GM12878 (cell line): ENCODE results near the gene UBE3B. TPM values are rescaled to one million over a fixed set of nuclear protein-coding genes. Genes with fewer than 3 reads are reported as not detected.

Experiments used
- ATF7 ChIP-seq: fragments of 450-650 bp; IDR thresholded peaks from 2 replicates; pipeline ENCODE4 v1.6.1; 2016; ENCODE audit warnings: low read depth, mild to moderate bottlenecking
- BACH1 ChIP-seq: fragments of 450-650 bp; IDR thresholded peaks from 2 replicates; pipeline ENCODE4 v1.6.1; 2017; ENCODE audit warnings: mild to moderate bottlenecking, borderline replicate concordance
- CREB1 ChIP-seq: IDR thresholded peaks from 2 replicates; pipeline ENCODE4 v1.6.1; 2012; ENCODE audit warnings: low read depth, mild to moderate bottlenecking, inconsistent platforms
- CTCF ChIP-seq, 3 experiments: IDR thresholded peaks in 2 of 3; conservative IDR thresholded peaks in 1 of 3; 2 replicates each; pipeline ENCODE4 v1.5.1; 2011; ENCODE audit warnings: low read depth in 3 of 3, low read length in 3 of 3, mild to moderate bottlenecking in 3 of 3, control low read depth in 2 of 3, moderate library complexity in 2 of 3, inconsistent platforms in 1 of 3, mixed read lengths in 1 of 3; ENCODE audit not compliant: control insufficient read depth in 2 of 3, insufficient read depth in 1 of 3; ENCODE audit errors: extremely low read depth in 1 of 3
- E2F4 ChIP-seq: IDR thresholded peaks from 2 replicates; pipeline ENCODE4 v1.6.1; 2012; ENCODE audit warnings: low read depth, low read length, improper control_type of control experiment
- HDAC6 ChIP-seq: fragments of 200-600 bp; sonication (generic); IDR thresholded peaks from one replicate; pipeline ENCODE4 v1.8.0; 2017; ENCODE audit warnings: antibody characterized with exemption; ENCODE audit not compliant: unreplicated experiment
- JUNB ChIP-seq: IDR thresholded peaks from 2 replicates; pipeline ENCODE4 v1.6.1; 2016; ENCODE audit warnings: antibody characterized with exemption, mild to moderate bottlenecking
- MAX ChIP-seq: IDR thresholded peaks from 2 replicates; pipeline ENCODE4 v1.6.1; 2012; ENCODE audit warnings: low read depth, low read length, improper control_type of control experiment
- NBN ChIP-seq: fragments of 450-650 bp; IDR thresholded peaks from 2 replicates; pipeline ENCODE4 v1.6.1; 2016
- NFYB ChIP-seq: IDR thresholded peaks from 2 replicates; pipeline ENCODE4 v1.6.1; 2011; ENCODE audit warnings: low read depth, mild to moderate bottlenecking, low read length, improper control_type of control experiment, moderate library complexity; ENCODE audit not compliant: insufficient read depth
- SREBF2 ChIP-seq: IDR thresholded peaks from 2 replicates; pipeline ENCODE4 v1.6.1; 2012; ENCODE audit warnings: mild to moderate bottlenecking, low read length
- ZBTB11 ChIP-seq: fragments of 450-650 bp; formaldehyde crosslinking; IDR thresholded peaks from 2 replicates; pipeline ENCODE4 v1.5.0; 2022; ENCODE audit warnings: mild to moderate bottlenecking, missing genetic modification characterization
- ZSCAN29 ChIP-seq: fragments of 450-650 bp; IDR thresholded peaks from 2 replicates; pipeline ENCODE4 v1.6.1; 2017; ENCODE audit warnings: mild to moderate bottlenecking, moderate library complexity
- polyA plus RNA-seq, 11 experiments: library from polyadenylated mRNA; depleted of rRNA in 4 of 11; unstranded in 6 of 11; stranded (reverse) in 5 of 11; fragments of >200 nt; fragmentation: Nextera tagmentation in 4 of 11; fragmentation: Illumina TruSeq in 1 of 11; extraction: Ambion mirVana in 4 of 11; extraction: Trizol in 1 of 11; gene quantifications; 1 replicate in 1 of 11; 2 replicates in 10 of 11; pipeline versions ENCODE4 v1.2.1 to v1.2.3, GENCODE V29; 2011 to 2016; ENCODE audit warnings: inconsistent platforms in 2 of 11, missing spikeins in 2 of 11, low read depth in 1 of 11
- total RNA-seq, 4 experiments: library from RNA; depleted of rRNA in 3 of 4; stranded (reverse); fragments of >200 nt in 3 of 4; fragmentation: Illumina TruSeq in 1 of 4; extraction: Trizol in 1 of 4; gene quantifications; 2 replicates each; pipeline versions ENCODE4 v1.2.1 to v1.2.3, GENCODE V29; 2013 to 2021

Gene UBE3B
- total and polyA plus RNA-seq, 10 of the 15 experiments (the other 5 are each of a cell fraction or from before 2014, with no cell fraction given), result 7.4 to 25.3 (median 17.1) TPM

GRCh38 chr12:109489016-109489954 is 11.9 kb downstream of the UBE3B start (continued):
- TF ChIP-seq ZBTB11 (CRISPR knock-in tag), result no peak
- no peak for TF ChIP-seq NBN
- TF ChIP-seq ATF7, result no peak
- TF ChIP-seq BACH1, result no peak
- TF ChIP-seq MAX, result no peak
- no peak for TF ChIP-seq SREBF2
- no peak for TF ChIP-seq CREB1
- no peak for TF ChIP-seq NFYB
- no peak for TF ChIP-seq HDAC6
- TF ChIP-seq E2F4, result no peak
- no peak for TF ChIP-seq ZSCAN29
- TF ChIP-seq CTCF (IDR thresholded peaks at IDR 0.05 in 2 of 3, conservative IDR thresholded peaks at IDR 0.05 in 1 of 3; ENCODE audit: control insufficient read depth in 2 of 3, extremely low read depth in 1 of 3, insufficient read depth in 1 of 3, low read depth in 3 of 3, low read length in 3 of 3), result no peak
- no peak for TF ChIP-seq JUNB
- TF ChIP-seq, all 136 proteins: peak for 0
